GM18861 (cell line): Measurements from ENCODE around the gene TRIM9.

Experiments
- ATAC-seq: cut with Tn5 transposase; IDR thresholded peaks from one replicate; pipeline ENCODE4 v1.9.1; 2021; ENCODE audit not compliant: unreplicated experiment

Gene TRIM9

GRCh38 chr14:51094901-51095853, at the start of gene TRIM9:
TRIM9 (minus strand) TSS chr14:51095105; CDS start chr14:51094939, 166 bp downstream.
- ATAC-seq = peak; percentile 95

DNA sequence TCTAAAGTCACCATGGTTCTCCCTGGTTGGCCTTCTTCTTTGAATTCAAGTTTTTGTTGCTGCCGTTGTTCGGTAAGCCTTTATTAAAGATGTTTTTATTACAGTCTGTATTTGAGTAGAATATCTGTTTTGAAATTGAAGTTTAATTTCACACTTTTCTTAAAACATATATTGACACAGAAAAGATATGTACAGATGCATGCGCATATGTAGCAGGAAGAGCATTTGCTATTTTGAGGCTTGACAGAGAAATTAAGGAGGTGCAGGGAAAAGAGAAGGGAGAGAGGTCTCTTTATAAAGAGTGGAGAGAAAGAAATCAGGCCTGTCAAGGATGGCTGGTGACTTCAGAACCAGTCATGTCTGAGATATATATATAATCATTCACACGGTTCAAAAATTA, 46.0 kb upstream of the TRIM9 start:
- no peak for ATAC-seq

DNA sequence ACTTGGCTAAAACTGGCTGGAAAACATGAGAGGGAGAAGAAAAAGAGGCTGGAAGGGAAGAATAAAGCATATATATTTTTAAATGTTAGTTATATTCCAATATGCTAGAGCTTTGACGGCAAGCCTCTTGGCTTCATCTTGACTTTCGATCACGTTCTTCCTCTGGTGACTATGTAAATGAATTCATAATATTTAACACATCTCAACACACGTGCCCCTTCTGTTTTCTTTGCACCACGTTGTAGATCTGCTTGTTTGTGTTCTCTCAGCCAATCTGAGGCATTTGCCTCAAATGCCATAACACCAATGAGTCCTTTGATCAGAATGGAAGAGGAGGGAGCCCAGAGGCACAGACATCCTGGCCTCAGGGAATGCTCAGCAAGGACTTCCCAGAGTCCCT, 45.4 kb upstream of the TRIM9 start:
- no peak for ATAC-seq

- no peak for ATAC-seq
Observed at GRCh38 chr14:51139121-51139681, 44.3 kb upstream of the TRIM9 start.

DNA sequence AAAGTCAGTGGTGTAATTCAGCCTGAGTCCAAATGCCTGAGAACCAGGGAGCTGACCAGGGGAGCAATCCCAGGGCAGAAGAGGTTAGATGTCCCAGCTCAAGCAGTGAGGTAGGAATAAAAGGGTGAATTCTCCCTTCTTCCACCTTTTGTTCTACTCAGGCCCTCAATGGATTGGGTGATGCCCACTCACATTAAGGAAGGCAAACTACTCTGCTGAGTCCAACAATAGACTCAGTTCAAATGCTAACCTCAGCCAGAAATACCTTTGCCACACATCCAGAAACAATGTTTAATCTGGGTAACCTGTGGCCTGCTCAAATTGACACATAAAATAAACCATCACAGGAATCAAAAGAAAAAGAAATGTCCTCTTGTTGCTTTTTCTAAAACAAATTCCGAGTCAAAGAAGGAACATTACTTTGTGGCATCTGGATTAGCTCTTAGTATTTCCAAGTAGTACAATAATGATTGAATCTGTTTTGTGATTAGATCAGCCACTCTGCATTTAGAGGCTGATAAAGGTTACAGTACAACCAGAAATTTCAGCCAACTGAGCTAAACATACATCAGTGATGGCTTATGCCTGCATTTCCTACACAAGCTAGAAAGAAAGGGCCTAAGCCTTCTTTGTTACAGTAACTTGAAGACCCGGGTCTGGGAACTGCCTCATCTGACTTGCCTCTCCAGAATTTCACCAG, 43.6 kb upstream of the TRIM9 start:
- ATAC-seq = no peak

- no peak for ATAC-seq
Observed at GRCh38 chr14:51131516-51131915, 36.6 kb upstream of the TRIM9 start.

GRCh38 chr14:51129130-51129529, 34.2 kb upstream of the TRIM9 start:
- ATAC-seq = no peak

DNA sequence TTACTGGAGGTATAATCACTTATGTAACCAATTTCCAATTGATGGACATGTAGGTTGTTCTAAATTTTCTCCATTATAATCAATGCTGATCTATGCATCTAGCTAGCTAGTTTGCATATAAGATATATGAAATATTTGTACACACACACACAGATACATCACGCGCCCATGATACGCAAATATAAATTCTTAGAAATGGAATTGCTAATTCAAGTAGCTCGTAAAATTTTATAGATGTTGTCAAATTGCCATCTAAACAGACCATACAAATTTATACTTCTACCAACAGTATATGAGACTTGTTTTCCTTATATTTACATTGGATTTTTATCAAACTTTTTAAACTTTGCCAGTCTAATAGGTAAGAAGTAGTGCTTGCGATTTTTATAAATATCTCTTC, 29.1 kb upstream of the TRIM9 start:
- no peak for ATAC-seq

GRCh38 chr14:51121096-51121495, 26.2 kb upstream of the TRIM9 start:
- ATAC-seq = no peak

- ATAC-seq = no peak
Observed at GRCh38 chr14:51119411-51120051, 24.6 kb upstream of the TRIM9 start.

- ATAC-seq = no peak
Observed at GRCh38 chr14:51118993-51119392, 24.1 kb upstream of the TRIM9 start.

GRCh38 chr14:51117593-51117992, 22.7 kb upstream of the TRIM9 start:
- ATAC-seq = no peak

DNA sequence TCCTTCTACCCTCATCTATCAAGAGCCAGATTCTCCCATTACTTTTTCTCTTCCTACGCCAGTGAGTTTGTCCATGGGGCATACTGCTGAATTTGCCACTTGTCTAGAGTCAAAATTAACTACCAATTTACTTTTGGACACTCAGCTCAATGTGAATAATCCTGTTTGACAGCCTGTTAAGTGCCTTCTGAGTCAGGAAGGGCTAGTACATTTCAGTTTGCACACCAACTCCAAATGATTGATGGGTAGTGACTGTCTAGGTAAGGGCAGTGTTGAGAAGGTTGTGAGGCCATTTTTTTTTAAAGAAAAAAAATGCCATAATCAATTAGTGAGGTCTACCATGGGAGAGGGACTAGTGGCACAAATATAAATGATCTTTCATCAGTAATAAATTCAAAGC, 21.8 kb upstream of the TRIM9 start:
- ATAC-seq = no peak

DNA sequence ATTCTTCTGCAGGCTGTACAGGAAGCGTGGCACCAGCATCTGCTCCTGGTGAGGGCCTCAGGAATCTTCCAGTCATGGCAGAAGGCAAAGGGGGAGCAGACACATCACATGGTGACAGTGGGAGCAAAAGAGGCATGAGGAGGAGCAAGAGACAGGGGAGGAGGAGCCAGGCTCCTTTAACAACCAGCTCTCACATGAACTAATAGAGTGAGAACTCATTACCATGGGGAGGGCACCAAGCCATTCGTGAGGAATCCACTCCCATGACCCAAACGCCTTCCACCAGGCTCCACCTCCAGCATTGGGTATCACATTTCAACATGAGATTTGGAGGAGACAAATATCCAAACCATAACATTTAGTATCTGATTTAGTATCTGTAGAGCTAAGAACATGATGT, 14.7 kb upstream of the TRIM9 start:
- ATAC-seq = no peak

- no peak for ATAC-seq
Observed at GRCh38 chr14:51107801-51108200, 12.9 kb upstream of the TRIM9 start.

GRCh38 chr14:51104467-51104866, 9.6 kb upstream of the TRIM9 start:
- ATAC-seq = no peak

GRCh38 chr14:51097287-51097686, 2.4 kb upstream of the TRIM9 start:
- ATAC-seq = no peak

DNA sequence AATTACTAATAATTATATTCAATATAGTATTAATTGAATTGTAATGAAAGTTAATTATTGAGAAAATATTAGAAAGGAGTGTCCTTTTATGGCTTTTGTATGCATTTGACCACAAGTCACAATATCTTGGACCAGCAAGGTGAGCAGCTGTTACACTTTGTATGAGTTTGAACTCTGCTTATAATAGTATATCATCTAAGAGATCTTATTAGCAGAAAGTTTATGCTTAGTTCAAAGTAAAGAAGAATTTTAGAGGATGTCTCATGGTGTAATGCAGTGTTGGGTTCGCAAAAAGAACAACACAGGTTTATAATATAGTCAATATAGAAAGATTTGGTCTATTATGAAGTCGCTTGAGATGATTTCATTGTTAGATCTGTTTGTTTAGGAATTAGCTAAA, 2.0 kb upstream of the TRIM9 start:
- no peak for ATAC-seq

GRCh38 chr14:51095854-51096823, 1.2 kb upstream of the TRIM9 start:
- ATAC-seq = no peak

- ATAC-seq = no peak
Observed at GRCh38 chr14:51094282-51094821, 553 bp downstream of the TRIM9 start.
